Neural cell (in vitro differentiated cells): ENCODE measurements around the gene IGF2R.

Experiments used
- EZH2 ChIP-seq: fragments of 200-600, 300-800 bp; shearing (Covaris generic), sonication (generic); IDR thresholded peaks from 2 replicates; pipeline ENCODE4 v1.6.1; 2014; ENCODE audit warnings: antibody characterized with exemption, low read length, borderline replicate concordance, mild to moderate bottlenecking; ENCODE audit not compliant: insufficient read depth, poor library complexity, severe bottlenecking
- POLR2AphosphoS5 ChIP-seq: IDR thresholded peaks from 2 replicates; pipeline ENCODE4 v1.6.1; 2012
- RAD21 ChIP-seq: fragments of 450-650 bp; conservative IDR thresholded peaks from 2 replicates; pipeline ENCODE4 v1.6.1; 2014; ENCODE audit warnings: antibody characterized with exemption, mild to moderate bottlenecking, moderate library complexity
- TAF1 ChIP-seq: IDR thresholded peaks from 2 replicates; pipeline ENCODE4 v1.6.1; 2012; ENCODE audit warnings: low read depth
- TF ChIP-seq, protein P1 (sequence below): fragments of 450-650 bp; IDR thresholded peaks from 2 replicates; pipeline ENCODE4 v1.5.1; 2014; ENCODE audit warnings: antibody characterized with exemption, mild to moderate bottlenecking, moderate library complexity; ENCODE audit not compliant: poor library complexity, severe bottlenecking
- TF ChIP-seq, protein P2 (sequence below): IDR thresholded peaks from 2 replicates; pipeline ENCODE4 v1.6.1; 2012; ENCODE audit warnings: borderline replicate concordance

DNA sequence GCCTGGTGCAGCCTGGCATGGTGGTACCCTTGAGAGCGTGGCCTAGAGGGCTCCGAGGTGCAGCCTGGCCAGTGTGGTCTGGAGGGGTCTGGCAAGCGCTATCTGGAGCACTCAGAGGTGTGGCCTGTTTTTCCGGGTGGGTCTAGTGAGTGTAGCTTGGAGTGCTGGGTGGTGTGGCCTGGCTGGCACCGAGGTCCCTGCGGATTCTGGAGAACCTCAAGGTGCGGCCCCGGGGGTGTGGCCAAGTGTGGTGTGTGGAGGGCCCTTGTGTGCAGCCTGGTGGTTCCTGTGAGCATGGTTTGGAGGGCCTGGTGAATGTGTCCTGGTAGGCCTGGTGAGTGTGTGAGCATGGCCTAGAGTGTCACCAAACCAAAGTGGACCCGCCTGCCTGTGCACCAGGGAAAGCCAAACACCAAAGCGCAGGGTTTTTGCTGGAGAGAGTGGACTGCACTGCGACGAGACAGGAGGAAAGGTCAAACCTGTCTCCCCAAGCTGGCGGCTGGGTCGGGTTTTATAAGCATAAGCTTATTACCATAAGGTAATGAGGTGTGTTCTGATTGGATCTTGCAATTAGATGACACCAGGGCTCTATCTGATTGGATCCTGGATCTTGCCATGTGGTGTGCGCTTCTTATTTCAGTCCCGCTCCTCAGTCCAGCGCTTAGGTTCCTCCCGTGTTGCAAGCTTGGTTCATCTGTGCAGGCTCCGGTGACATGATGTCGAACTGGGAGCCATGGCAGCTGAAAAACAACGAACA lies 35.7 kb downstream of the IGF2R start:
- TF ChIP-seq POLR2AphosphoS5 (no peak), EZH2 (no peak), TAF1 (no peak), RAD21 (no peak)
- TF ChIP-seq, protein P1, sequence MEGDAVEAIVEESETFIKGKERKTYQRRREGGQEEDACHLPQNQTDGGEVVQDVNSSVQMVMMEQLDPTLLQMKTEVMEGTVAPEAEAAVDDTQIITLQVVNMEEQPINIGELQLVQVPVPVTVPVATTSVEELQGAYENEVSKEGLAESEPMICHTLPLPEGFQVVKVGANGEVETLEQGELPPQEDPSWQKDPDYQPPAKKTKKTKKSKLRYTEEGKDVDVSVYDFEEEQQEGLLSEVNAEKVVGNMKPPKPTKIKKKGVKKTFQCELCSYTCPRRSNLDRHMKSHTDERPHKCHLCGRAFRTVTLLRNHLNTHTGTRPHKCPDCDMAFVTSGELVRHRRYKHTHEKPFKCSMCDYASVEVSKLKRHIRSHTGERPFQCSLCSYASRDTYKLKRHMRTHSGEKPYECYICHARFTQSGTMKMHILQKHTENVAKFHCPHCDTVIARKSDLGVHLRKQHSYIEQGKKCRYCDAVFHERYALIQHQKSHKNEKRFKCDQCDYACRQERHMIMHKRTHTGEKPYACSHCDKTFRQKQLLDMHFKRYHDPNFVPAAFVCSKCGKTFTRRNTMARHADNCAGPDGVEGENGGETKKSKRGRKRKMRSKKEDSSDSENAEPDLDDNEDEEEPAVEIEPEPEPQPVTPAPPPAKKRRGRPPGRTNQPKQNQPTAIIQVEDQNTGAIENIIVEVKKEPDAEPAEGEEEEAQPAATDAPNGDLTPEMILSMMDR, result no peak
- TF ChIP-seq, protein P2, sequence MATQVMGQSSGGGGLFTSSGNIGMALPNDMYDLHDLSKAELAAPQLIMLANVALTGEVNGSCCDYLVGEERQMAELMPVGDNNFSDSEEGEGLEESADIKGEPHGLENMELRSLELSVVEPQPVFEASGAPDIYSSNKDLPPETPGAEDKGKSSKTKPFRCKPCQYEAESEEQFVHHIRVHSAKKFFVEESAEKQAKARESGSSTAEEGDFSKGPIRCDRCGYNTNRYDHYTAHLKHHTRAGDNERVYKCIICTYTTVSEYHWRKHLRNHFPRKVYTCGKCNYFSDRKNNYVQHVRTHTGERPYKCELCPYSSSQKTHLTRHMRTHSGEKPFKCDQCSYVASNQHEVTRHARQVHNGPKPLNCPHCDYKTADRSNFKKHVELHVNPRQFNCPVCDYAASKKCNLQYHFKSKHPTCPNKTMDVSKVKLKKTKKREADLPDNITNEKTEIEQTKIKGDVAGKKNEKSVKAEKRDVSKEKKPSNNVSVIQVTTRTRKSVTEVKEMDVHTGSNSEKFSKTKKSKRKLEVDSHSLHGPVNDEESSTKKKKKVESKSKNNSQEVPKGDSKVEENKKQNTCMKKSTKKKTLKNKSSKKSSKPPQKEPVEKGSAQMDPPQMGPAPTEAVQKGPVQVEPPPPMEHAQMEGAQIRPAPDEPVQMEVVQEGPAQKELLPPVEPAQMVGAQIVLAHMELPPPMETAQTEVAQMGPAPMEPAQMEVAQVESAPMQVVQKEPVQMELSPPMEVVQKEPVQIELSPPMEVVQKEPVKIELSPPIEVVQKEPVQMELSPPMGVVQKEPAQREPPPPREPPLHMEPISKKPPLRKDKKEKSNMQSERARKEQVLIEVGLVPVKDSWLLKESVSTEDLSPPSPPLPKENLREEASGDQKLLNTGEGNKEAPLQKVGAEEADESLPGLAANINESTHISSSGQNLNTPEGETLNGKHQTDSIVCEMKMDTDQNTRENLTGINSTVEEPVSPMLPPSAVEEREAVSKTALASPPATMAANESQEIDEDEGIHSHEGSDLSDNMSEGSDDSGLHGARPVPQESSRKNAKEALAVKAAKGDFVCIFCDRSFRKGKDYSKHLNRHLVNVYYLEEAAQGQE, result no peak
